Renal cortex interstitium (tissue), 11 donors: Measurements from ENCODE around the gene LDB3. TPM values are rescaled to one million over a fixed set of nuclear protein-coding genes. Genes with fewer than 3 reads are reported as not detected.
"Not testable (repeated sequence)": the region's sequence is repeated elsewhere in the genome, so short reads cannot be mapped to it uniquely, and the experiment has no call there.

Experiments used
- DNase-seq, 11 donors: peaks; one replicate each; pipeline ENCODE4 v3.0.0-alpha.2; 2013; ENCODE audit warnings: low read depth in 9 of 11, low spot score in 4 of 11; ENCODE audit errors: extremely low read depth in 1 of 11
- polyA plus RNA-seq, 3 donors: library from polyadenylated mRNA; unstranded; fragments of 120-200 nt; gene quantifications; one replicate each; pipeline ENCODE4 v1.2.1, GENCODE V29; 2013; ENCODE audit not compliant: insufficient read length in 3 of 3

LDB3 gene
- polyA plus RNA-seq, 3 donors: 1.2 to 1.9 (median 1.5) TPM

GRCh38 chr10:86711513-86712316 lies 43.4 kb downstream of the LDB3 start:
- peak in 8 of 11 donors; percentile 39 to 64 (median 58) for DNase-seq

- peak in 2 of 11 donors; percentile 19 to 32 for DNase-seq
Measured at GRCh38 chr10:86712317-86712707, 44.0 kb downstream of the LDB3 start.

- DNase-seq: no peak
Measured at GRCh38 chr10:86715156-86715795, 47.0 kb downstream of the LDB3 start.

- DNase-seq: no peak
Measured at GRCh38 chr10:86715836-86716235, 47.5 kb downstream of the LDB3 start.

GRCh38 chr10:86716466-86716865 lies 48.2 kb downstream of the LDB3 start:
- no peak for DNase-seq

- no peak for DNase-seq
Measured at GRCh38 chr10:86718556-86718955, 50.2 kb downstream of the LDB3 start.

- DNase-seq: no peak
Measured at GRCh38 chr10:86721232-86721631, 52.9 kb downstream of the LDB3 start.

- no peak for DNase-seq
Measured at GRCh38 chr10:86723009-86723408, 54.7 kb downstream of the LDB3 start.

- DNase-seq: no peak
Measured at GRCh38 chr10:86724445-86724844, 56.1 kb downstream of the LDB3 start.

- DNase-seq: no peak
Measured at GRCh38 chr10:86725980-86726676, 57.8 kb downstream of the LDB3 start.

- no peak for DNase-seq
Measured at GRCh38 chr10:86726677-86726999, 58.3 kb downstream of the LDB3 start.

- peak in 7 of 11 donors; percentile 51 to 78 (median 66) for DNase-seq
Measured at GRCh38 chr10:86727470-86727869, 59.2 kb downstream of the LDB3 start.

GRCh38 chr10:86728056-86728455 lies 59.7 kb downstream of the LDB3 start:
- DNase-seq: no peak

GRCh38 chr10:86729677-86730076 lies 61.4 kb downstream of the LDB3 start:
- no peak for DNase-seq

GRCh38 chr10:86730227-86730626 lies 61.9 kb downstream of the LDB3 start:
- no peak for DNase-seq

- DNase-seq: no peak
Measured at GRCh38 chr10:86732771-86733170, 64.5 kb downstream of the LDB3 start.

- DNase-seq: no peak
Measured at GRCh38 chr10:86733260-86733671, 65.0 kb downstream of the LDB3 start.

GRCh38 chr10:86734207-86734988 lies 66.1 kb downstream of the LDB3 start:
- DNase-seq: no peak

- DNase-seq: not testable (repeated sequence)
Measured at GRCh38 chr10:86735278-86735677, 67.0 kb downstream of the LDB3 start.
